HG03521 (cell line): ENCODE measurements around the gene RELL1.

Experiments
- ATAC-seq: cut with Tn5 transposase; IDR thresholded peaks from one replicate; pipeline ENCODE4 v1.9.1; 2021; ENCODE audit warnings: mild to moderate bottlenecking, moderate library complexity; ENCODE audit not compliant: unreplicated experiment

Gene RELL1

GRCh38 chr4:37641886-37642849 lies 44.0 kb downstream of the RELL1 start:
- no peak for ATAC-seq

- ATAC-seq: no peak
These were observed 44.8 kb downstream of the RELL1 start for GRCh38 chr4:37641352-37641751.

GRCh38 chr4:37639551-37640285 lies 46.5 kb downstream of the RELL1 start:
- ATAC-seq: no peak

GRCh38 chr4:37635155-37635554 lies 51.0 kb downstream of the RELL1 start:
- no peak for ATAC-seq

- ATAC-seq: no peak
These were observed 52.0 kb downstream of the RELL1 start for GRCh38 chr4:37634180-37634579.

- ATAC-seq: no peak
These were observed 53.3 kb downstream of the RELL1 start for GRCh38 chr4:37632836-37633235.

- no peak for ATAC-seq
These were observed 54.6 kb downstream of the RELL1 start for GRCh38 chr4:37631551-37631950.

GRCh38 chr4:37629713-37630112 lies 56.5 kb downstream of the RELL1 start:
- ATAC-seq: no peak

- no peak for ATAC-seq
These were observed 57.1 kb downstream of the RELL1 start for GRCh38 chr4:37628977-37629609.

- no peak for ATAC-seq
These were observed 58.9 kb downstream of the RELL1 start for GRCh38 chr4:37627263-37627662.

GRCh38 chr4:37625499-37625898 lies 60.7 kb downstream of the RELL1 start:
- ATAC-seq: no peak

- ATAC-seq: no peak
These were observed 62.2 kb downstream of the RELL1 start for GRCh38 chr4:37623940-37624339.

- ATAC-seq: no peak
These were observed 63.1 kb downstream of the RELL1 start for GRCh38 chr4:37623125-37623524.

GRCh38 chr4:37620176-37620575 lies 66.0 kb downstream of the RELL1 start:
- ATAC-seq: no peak

GRCh38 chr4:37615720-37616063 lies 70.5 kb downstream of the RELL1 start:
- ATAC-seq: no peak

GRCh38 chr4:37615059-37615719 lies 71.0 kb downstream of the RELL1 start:
- ATAC-seq: no peak

GRCh38 chr4:37612811-37613210 lies 73.4 kb downstream of the RELL1 start:
- no peak for ATAC-seq

GRCh38 chr4:37609626-37610025 lies 76.5 kb downstream of the RELL1 start:
- no peak for ATAC-seq

- ATAC-seq: no peak
These were observed 79.2 kb downstream of the RELL1 start for GRCh38 chr4:37607018-37607417.

GRCh38 chr4:37605843-37606565 lies 80.2 kb downstream of the RELL1 start:
- ATAC-seq: no peak
